HepG2 (cell line): ENCODE data around the gene ZNF747. TPM values are rescaled to one million over a fixed set of nuclear protein-coding genes. Genes with fewer than 3 reads are reported as not detected.

Experiments used
- FOXK1 ChIP-seq: sonication (generic); formaldehyde crosslinking; IDR thresholded peaks from 2 replicates; pipeline ENCODE4 v1.4.0; 2020; ENCODE audit warnings: low read depth, missing genetic modification reagents, borderline replicate concordance
- MAF1 ChIP-seq: sonication (generic); formaldehyde crosslinking; IDR thresholded peaks from 2 replicates; pipeline ENCODE4 v1.5.0; 2020; ENCODE audit warnings: missing genetic modification reagents, borderline replicate concordance
- RBM22 ChIP-seq: fragments of 200-400 bp; formaldehyde crosslinking; optimal IDR thresholded peaks from 2 replicates; pipeline ENCODE3; 2017; ENCODE audit warnings: mild to moderate bottlenecking, low read length, moderate library complexity
- SMC3 ChIP-seq: IDR thresholded peaks from 2 replicates; pipeline ENCODE4 v1.6.1; 2011; ENCODE audit warnings: low read length, improper control_type of control experiment
- ZFP37 ChIP-seq: sonication (generic); formaldehyde crosslinking; IDR thresholded peaks from 2 replicates; pipeline ENCODE4 v1.4.0; 2020; ENCODE audit warnings: missing genetic modification reagents, borderline replicate concordance
- ZKSCAN5 ChIP-seq: sonication (generic); formaldehyde crosslinking; IDR thresholded peaks from 2 replicates; pipeline ENCODE4 v1.5.1; 2020; ENCODE audit warnings: mild to moderate bottlenecking, missing genetic modification reagents
- polyA plus RNA-seq, 8 experiments: library from polyadenylated mRNA; depleted of rRNA in 3 of 8; stranded (reverse) in 7 of 8; unstranded in 1 of 8; fragments of >200 nt; fragmentation: Illumina TruSeq in 4 of 8; extraction: Trizol in 4 of 8; gene quantifications; 2 replicates each; pipeline versions ENCODE4 v1.2.1 to v1.2.3, GENCODE V29; 2011 to 2016; ENCODE audit warnings: low read depth in 4 of 8, missing spikeins in 1 of 8, mixed read lengths in 1 of 8; ENCODE audit not compliant: insufficient read depth in 1 of 8
- total RNA-seq, 5 experiments: library from RNA; depleted of rRNA; stranded (reverse); fragments of >200 nt; fragmentation: Illumina TruSeq; extraction: Trizol; gene quantifications; 2 replicates each; pipeline ENCODE4 v1.2.3, GENCODE V29; 2016; ENCODE audit warnings: low read depth in 1 of 5
- TF ChIP-seq, protein P1 (sequence below): sonication (generic); formaldehyde crosslinking; IDR thresholded peaks from 2 replicates; pipeline ENCODE4 v1.4.0; 2020; ENCODE audit warnings: mild to moderate bottlenecking, missing genetic modification reagents, borderline replicate concordance
- TF ChIP-seq, protein P2 (sequence below): sonication (generic); formaldehyde crosslinking; IDR thresholded peaks from 2 replicates; pipeline ENCODE4 v1.4.0; 2020; ENCODE audit warnings: low read depth, missing genetic modification reagents
- TF ChIP-seq, protein P3 (sequence below): sonication (generic); formaldehyde crosslinking; IDR thresholded peaks from 2 replicates; pipeline ENCODE4 v1.8.1; 2023; ENCODE audit warnings: mild to moderate bottlenecking, inconsistent platforms, moderate library complexity, missing genetic modification reagents, borderline replicate concordance
- TF ChIP-seq, protein P4 (sequence below): IDR thresholded peaks from 2 replicates; pipeline ENCODE4 v1.6.1; 2016; ENCODE audit warnings: control low read depth

The ZNF747 gene
- total and polyA plus RNA-seq, 2 of the 13 experiments (the other 11 are each of a cell fraction or from before 2014, with no cell fraction given): 7.2 to 10.2 TPM

DNA sequence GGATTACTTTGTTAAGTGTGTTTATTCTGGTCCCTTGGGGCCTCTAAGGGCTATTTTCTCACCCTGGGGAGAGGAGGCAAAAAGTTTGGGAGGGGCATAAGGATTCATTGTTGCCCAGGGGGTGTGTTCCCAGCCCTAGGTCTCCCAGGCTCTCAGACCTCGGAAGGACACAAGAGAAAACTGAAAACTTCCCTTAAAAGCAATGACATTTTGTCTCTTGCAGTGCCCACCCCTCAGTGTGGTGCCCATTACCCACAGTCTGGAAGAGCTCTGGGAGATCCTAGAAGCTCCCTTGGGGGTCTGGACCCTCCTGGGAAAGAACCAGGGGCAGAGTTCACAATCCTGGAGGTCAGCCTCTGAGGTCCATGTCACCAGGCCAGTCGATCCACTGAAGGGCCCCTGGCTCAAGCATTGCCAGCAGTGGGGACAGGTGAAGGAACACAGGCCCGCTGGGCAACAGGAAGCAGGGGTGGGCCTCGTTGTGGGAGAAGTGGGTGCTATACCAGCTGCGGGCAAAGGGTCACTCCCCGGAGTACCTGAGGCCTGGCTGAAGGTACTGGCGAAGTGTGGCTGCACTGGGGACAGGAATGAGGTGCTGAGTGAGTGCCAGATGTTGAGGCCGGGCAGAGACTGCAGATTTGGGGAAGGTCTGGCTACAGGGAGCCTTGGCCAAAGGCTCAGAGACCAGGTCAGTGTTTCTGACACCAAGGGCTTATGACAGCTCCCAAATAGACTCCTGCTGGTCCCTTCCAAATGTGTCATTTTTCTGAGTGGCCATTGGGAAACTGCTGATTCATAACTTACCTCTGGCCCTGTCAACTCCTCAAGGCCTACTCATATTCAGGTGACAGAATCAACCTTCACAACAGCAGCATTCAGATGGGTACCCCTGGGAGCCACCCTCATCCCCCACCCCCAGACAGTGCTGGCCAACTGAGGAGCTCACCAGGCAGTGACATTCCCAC lies 4.6 kb upstream of the ZNF747 start (continued):
- TF ChIP-seq FOXK1 (CRISPR knock-in tag): no peak
- no peak for TF ChIP-seq MAF1 (CRISPR knock-in tag)
- TF ChIP-seq, protein P1, sequence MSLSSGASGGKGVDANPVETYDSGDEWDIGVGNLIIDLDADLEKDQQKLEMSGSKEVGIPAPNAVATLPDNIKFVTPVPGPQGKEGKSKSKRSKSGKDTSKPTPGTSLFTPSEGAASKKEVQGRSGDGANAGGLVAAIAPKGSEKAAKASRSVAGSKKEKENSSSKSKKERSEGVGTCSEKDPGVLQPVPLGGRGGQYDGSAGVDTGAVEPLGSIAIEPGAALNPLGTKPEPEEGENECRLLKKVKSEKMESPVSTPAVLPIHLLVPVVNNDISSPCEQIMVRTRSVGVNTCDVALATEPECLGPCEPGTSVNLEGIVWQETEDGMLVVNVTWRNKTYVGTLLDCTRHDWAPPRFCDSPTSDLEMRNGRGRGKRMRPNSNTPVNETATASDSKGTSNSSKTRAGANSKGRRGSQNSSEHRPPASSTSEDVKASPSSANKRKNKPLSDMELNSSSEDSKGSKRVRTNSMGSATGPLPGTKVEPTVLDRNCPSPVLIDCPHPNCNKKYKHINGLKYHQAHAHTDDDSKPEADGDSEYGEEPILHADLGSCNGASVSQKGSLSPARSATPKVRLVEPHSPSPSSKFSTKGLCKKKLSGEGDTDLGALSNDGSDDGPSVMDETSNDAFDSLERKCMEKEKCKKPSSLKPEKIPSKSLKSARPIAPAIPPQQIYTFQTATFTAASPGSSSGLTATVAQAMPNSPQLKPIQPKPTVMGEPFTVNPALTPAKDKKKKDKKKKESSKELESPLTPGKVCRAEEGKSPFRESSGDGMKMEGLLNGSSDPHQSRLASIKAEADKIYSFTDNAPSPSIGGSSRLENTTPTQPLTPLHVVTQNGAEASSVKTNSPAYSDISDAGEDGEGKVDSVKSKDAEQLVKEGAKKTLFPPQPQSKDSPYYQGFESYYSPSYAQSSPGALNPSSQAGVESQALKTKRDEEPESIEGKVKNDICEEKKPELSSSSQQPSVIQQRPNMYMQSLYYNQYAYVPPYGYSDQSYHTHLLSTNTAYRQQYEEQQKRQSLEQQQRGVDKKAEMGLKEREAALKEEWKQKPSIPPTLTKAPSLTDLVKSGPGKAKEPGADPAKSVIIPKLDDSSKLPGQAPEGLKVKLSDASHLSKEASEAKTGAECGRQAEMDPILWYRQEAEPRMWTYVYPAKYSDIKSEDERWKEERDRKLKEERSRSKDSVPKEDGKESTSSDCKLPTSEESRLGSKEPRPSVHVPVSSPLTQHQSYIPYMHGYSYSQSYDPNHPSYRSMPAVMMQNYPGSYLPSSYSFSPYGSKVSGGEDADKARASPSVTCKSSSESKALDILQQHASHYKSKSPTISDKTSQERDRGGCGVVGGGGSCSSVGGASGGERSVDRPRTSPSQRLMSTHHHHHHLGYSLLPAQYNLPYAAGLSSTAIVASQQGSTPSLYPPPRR (CRISPR knock-in tag): no peak
- TF ChIP-seq, protein P2, sequence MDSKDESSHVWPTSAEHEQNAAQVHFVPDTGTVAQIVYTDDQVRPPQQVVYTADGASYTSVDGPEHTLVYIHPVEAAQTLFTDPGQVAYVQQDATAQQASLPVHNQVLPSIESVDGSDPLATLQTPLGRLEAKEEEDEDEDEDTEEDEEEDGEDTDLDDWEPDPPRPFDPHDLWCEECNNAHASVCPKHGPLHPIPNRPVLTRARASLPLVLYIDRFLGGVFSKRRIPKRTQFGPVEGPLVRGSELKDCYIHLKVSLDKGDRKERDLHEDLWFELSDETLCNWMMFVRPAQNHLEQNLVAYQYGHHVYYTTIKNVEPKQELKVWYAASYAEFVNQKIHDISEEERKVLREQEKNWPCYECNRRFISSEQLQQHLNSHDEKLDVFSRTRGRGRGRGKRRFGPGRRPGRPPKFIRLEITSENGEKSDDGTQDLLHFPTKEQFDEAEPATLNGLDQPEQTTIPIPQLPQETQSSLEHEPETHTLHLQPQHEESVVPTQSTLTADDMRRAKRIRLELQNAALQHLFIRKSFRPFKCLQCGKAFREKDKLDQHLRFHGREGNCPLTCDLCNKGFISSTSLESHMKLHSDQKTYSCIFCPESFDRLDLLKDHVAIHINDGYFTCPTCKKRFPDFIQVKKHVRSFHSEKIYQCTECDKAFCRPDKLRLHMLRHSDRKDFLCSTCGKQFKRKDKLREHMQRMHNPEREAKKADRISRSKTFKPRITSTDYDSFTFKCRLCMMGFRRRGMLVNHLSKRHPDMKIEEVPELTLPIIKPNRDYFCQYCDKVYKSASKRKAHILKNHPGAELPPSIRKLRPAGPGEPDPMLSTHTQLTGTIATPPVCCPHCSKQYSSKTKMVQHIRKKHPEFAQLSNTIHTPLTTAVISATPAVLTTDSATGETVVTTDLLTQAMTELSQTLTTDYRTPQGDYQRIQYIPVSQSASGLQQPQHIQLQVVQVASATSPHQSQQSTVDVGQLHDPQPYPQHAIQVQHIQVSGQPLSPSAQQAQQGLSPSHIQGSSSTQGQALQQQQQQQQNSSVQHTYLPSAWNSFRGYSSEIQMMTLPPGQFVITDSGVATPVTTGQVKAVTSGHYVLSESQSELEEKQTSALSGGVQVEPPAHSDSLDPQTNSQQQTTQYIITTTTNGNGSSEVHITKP (CRISPR knock-in tag): no peak
- peak; percentile 56; the same call in 1 of the 2 replicates for TF ChIP-seq ZKSCAN5 (CRISPR knock-in tag)
- TF ChIP-seq, protein P3, sequence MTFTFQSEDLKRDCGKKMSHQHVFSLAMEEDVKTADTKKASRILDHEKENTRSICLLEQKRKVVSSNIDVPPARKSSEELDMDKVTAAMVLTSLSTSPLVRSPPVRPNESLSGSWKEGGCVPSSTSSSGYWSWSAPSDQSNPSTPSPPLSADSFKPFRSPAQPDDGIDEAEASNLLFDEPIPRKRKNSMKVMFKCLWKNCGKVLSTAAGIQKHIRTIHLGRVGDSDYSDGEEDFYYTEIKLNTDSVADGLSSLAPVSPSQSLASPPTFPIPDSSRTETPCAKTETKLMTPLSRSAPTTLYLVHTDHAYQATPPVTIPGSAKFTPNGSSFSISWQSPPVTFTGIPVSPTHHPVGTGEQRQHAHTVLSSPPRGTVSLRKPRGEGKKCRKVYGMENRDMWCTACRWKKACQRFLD (CRISPR knock-in tag): no peak
- TF ChIP-seq SMC3: no peak
- TF ChIP-seq, protein P4, sequence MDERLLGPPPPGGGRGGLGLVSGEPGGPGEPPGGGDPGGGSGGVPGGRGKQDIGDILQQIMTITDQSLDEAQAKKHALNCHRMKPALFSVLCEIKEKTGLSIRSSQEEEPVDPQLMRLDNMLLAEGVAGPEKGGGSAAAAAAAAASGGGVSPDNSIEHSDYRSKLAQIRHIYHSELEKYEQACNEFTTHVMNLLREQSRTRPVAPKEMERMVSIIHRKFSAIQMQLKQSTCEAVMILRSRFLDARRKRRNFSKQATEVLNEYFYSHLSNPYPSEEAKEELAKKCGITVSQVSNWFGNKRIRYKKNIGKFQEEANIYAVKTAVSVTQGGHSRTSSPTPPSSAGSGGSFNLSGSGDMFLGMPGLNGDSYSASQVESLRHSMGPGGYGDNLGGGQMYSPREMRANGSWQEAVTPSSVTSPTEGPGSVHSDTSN: no peak
- peak; percentile 24 for TF ChIP-seq RBM22
- TF ChIP-seq ZFP37 (CRISPR knock-in tag): 0 out of 2 replicates have a peak, but pooled peaks have one; percentile 27
